GM11168 (cell line): Measurements from ENCODE around the gene SLC35C1.

Source experiments
- in situ Hi-C: fragments of 300-500 bp; cut with MboI; formaldehyde crosslinking; loops from one replicate; pipeline ENCODE4 v1.12.0; 2022; ENCODE audit warnings: low sequenced_read_pairs; ENCODE audit not compliant: unreplicated experiment

Gene SLC35C1

GRCh38 chr11:45804761-45805304 lies at the start of gene SLC35C1:
TSS of gene SLC35C1 (plus strand) at chr11:45805149. CDS start at chr11:45805802, 653 bp downstream.
- in situ Hi-C loops = no loop called here

- in situ Hi-C loops = no loop called here
These were observed 49.6 kb upstream of the SLC35C1 start for GRCh38 chr11:45755281-45755859.

- in situ Hi-C loops = no loop called here
These were observed 48.5 kb upstream of the SLC35C1 start for GRCh38 chr11:45756384-45757010.

DNA sequence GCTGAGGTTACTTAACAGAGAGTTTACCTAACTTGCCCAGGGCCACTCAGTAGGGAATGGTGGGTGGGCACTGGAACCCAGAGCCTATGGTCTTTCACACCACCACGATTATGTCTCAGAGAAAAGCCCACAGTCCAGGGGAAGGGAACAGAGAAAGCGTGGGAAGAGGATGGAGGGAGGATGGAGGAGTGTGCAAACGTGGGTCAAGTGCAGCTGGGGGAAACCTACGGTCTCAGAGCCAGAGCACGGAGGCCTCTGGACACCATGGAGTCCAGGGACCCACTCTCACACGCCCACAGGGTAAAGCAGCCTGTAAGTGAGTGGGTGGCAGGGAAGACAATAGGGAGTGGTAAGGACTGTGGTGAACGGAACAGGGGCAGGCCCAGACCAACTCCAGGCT lies 47.3 kb upstream of the SLC35C1 start:
- in situ Hi-C loops = no loop called here

- in situ Hi-C loops = no loop called here
These were observed 43.3 kb upstream of the SLC35C1 start for GRCh38 chr11:45761659-45762058.

DNA sequence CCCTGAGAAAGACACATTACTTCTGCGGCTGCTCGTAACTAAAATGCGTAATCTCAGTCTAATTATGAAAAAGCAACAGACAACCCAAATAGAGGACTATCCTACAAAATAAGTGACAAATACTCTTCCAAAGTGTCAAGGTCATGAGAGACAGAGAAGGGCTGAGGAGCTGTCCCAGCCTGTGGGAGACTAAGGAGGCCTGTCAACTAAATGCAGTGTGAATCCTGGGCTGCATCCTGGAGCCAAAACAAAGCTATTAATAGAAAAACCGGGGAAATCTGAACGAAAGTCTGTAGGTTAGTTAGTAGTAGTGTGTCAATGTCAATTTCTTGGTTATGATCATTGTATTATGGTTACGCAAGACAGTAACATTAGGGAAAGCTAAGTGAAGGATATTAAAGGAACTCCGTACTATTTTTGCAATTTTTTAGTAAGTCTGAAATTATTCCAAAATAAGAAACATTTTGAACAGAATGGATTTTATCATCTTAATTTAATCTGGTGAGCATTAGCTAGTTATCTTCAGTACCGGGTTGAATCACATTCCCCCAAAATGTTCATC lies 39.8 kb upstream of the SLC35C1 start:
- in situ Hi-C loops = no loop called here

DNA sequence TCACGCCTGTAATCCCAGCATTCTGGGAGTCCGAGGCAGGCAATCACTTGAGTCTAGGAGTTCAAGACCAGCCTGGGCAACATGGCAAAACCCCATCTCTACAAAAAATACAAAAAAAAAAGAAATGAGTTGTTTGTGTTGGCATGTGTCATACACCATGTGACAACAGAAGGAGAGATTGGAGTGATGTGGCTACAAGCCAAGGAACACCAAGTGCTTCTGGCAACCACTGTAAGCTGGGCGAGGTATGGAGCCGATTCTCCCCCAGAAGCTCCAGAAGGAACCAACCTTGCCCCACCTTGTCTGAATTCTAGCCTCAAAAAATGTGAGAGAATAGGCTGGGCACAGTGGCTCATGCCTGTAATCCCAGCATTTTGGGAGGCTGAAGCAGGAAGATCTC lies 39.1 kb upstream of the SLC35C1 start:
- in situ Hi-C loops = no loop called here

DNA sequence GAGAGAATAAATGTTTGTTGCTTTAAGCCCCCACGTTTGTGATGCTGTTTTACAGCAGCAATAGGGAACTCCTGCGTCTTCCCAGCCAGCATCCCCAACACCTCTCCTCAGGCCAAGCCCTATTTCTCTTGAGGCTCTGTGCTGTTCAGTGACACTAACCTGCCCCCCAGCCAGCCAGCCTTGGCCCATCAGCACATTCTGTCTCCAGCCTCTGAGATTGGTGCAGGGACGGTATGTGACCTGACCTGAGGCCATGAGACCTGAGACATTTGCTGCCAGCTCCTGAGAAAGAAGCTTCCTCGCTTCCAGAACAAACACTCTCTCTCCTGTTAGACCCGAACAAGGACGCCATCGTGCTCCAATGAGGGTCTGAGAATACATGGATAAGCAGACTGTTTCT lies 38.5 kb upstream of the SLC35C1 start:
- in situ Hi-C loops = no loop called here

DNA sequence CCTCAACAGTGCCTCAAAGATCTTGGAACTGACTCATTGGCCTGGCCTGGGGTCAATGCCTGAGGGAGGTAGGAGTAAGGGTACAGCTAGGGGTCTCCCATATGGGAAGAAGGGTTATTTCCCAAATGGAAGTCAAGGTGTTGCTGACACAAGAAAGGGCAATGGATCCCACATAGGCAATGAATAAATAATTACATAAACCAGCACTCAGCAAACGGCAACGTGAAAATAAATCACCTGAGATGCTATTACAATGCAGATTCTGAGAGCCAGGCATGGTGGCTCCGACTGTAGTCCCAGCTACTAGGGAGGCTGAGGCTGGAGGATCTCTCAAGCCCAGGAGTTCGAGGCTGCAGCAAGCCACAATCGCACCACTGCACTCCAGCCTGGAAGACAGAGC lies 36.5 kb upstream of the SLC35C1 start:
- in situ Hi-C loops = no loop called here

DNA sequence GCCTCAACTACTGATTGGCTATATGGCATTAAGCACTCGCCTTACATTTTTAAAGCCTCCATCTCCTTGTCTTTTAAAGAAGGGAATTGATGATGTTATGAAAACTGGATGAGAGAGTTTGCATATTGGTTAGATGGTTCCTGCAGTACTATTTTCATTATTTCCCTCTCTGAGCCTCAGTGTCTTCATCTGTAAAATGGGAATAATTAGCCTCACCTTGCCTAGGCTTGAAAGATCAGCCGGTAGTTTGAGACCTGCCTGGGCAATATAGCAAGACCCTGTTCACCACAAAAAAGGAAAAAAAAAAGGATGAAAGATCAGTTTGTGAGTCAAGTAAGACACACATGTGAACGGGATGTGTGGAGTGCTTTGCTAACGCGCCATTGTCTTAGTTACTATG lies 35.0 kb upstream of the SLC35C1 start:
- in situ Hi-C loops = no loop called here

GRCh38 chr11:45771193-45771565 lies 33.8 kb upstream of the SLC35C1 start:
- in situ Hi-C loops = no loop called here

DNA sequence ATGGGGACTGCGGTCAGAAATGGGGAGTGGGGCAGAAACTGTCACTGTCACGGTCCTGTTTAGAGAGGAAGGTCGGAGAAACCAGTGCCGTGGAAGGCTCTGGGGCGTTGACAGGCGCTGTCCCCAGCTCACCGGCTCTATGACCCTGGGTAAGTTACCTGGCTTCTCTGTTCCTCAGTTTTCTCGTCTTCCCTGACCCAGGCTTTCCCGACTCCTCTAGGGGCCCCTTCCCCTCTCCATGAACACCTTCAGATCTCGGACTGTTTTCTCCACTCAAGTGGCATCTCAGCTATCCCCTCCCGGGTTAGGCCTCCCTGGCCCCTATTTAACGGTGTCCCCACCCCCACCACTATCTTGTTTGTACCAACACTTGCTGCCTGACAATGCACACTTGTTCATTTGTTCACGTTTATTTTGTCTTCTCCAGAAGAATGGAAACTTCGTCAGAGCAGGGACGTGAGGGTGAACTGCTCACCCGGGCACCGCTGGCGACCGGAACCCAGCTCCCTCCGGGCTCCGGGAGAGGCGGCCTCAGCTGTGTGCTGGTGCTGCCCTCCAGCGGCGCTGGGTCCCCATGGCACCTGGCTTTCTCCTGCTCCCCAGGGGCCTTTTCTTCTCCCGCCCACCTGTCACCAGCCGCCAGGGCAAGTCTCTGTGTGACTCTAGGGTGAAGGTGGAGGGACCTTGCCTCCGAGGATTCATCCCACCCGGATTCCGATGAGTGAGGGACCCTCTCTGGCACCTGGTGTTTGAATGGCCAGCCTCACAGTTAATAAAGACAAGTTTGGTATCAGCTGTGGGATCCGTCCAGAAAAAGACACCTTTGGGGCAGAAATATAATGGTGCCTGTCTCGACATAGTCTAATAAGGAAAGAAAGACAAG lies 33.1 kb upstream of the SLC35C1 start:
- in situ Hi-C loops = no loop called here

GRCh38 chr11:45772449-45772774 lies 32.5 kb upstream of the SLC35C1 start:
- in situ Hi-C loops = no loop called here

GRCh38 chr11:45772986-45773785 lies 31.8 kb upstream of the SLC35C1 start:
- in situ Hi-C loops = no loop called here

DNA sequence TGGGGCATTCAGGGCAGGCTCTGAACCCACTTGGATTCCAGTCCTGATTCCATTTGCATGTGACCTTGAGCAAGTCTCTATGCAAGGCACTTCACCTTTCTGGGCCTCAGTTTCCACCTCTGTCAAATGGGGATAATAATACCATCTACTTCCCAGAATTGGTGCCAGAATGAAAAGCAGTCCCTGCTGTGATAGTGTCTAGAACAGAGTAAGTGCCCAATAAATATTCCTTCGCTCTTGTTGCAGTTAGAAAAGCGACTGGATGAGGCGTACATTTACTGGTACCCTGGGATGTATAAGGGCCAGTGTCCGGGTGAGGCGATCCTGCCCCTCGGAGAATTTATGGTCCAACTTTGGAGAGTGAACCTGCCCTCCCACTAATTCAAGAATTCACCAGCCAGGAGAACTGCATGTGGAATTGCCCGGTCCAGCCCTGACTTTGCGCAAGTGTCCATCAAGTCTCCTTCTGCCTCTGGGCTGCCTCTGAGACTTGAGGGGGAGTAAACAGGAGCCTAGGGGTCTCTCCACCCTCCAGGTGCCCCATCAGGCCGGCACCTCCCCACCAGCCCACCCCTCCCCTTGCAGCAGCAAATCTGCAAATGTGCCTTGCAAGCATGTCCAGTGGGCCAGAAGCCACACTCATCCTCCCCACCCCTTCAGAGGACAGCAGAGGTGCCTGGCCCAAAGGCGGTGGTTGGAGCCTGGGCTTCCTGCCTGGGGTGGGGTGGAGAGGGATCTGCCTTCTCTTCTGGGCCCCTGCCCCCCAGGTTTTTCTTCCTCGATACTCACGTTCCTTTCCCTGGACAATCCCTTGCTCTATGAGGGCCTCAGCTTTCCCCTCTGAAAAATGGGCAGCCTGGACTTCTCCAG lies 30.9 kb upstream of the SLC35C1 start:
- in situ Hi-C loops = no loop called here

- in situ Hi-C loops = no loop called here
These were observed 30.2 kb upstream of the SLC35C1 start for GRCh38 chr11:45774786-45775185.

DNA sequence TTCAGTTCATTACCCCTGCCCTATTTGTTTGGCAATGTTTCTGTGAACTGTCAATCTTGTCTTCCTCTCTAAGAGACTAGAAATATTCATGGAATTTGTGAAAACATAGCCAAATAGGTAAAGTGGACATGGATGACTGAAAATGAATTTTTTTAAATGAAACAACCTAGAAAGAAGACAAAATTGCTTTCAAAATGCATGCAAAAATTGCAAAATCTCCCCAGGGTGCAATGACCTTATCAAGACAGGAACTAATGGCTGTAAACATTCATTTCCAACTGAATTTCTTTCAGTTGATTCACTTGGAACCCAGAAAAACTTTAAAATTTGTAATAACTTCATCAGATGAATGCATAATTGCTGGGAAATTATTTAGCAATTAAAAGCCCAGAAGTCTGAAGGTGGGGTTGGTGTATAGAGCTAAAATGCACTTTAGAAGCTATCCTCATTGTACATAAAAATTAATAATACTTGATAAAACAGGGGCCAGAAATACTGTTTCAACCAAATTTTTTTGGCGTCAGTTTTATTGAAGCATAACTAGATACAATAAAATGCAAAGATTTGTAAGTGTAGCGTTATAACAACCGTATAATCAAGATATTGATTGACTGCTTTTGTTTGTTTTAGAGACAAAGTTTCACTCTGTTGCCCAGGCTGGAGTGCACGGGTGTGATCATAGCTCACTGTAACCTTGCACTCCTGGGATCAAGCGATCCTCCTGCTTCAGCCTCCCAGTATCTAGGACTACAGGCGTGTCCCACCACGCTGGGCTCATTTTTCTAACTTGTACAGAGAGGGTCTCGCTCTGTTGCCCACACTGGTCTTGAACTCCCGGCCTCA lies 27.6 kb upstream of the SLC35C1 start:
- in situ Hi-C loops = no loop called here

DNA sequence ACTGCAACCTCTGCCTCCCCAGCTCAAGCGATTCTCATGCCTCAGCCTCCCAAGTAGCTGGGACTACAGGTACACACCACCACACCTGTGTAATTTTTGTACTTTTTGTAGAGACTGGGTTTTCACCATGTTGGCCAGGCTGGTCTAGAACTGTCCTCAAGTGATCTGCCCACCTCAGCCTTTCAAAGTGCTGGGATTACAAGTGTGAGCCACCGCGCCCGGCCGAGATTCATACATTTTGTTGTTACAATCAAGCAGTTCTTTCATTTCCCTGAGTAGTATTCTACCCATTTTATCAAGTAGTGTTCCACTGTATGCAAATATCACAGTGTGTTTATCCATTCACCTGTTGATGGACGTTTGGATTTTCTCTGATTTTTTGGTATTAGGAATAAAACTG lies 26.6 kb upstream of the SLC35C1 start:
- in situ Hi-C loops = no loop called here
